Mucosa of descending colon (tissue), 3 donors: ENCODE results near the gene AOAH. TPM values are rescaled to one million over a fixed set of nuclear protein-coding genes. Genes with fewer than 3 reads are reported as not detected.

Source experiments
- ATAC-seq: fragments of 200-7000 bp; cut with Tn5 transposase; one replicate; pipeline ENCODE4 v1.9.1; 2020; ENCODE audit warnings: mild to moderate bottlenecking, moderate library complexity
- DNase-seq, 3 donors: peaks; one replicate each; pipeline ENCODE4 v3.0.0-alpha.2; 2020
- H3K36me3 ChIP-seq: fragments of 200-600 bp; one replicate; pipeline ENCODE4 v1.8.0; 2021; ENCODE audit warnings: low read depth, mild to moderate bottlenecking
- H3K4me1 ChIP-seq: fragments of 200-600 bp; one replicate; pipeline ENCODE4 v1.8.0; 2021; ENCODE audit warnings: low read depth, mild to moderate bottlenecking
- H3K4me3 ChIP-seq: fragments of 200-600 bp; one replicate; pipeline ENCODE4 v1.8.0; 2021; ENCODE audit warnings: mild to moderate bottlenecking
- H3K9me3 ChIP-seq: fragments of 200-600 bp; one replicate; pipeline ENCODE4 v1.8.0; 2021; ENCODE audit warnings: mild to moderate bottlenecking
- CTCF ChIP-seq: fragments of 200-600 bp; IDR thresholded peaks from one replicate; pipeline ENCODE4 v1.8.0; 2022; ENCODE audit warnings: antibody characterized with exemption, mild to moderate bottlenecking
- intact Hi-C, 2 donors: fragments of 100-400 bp; cut with DNase I in 1 of 2; cut with micrococcal nuclease in 1 of 2; formaldehyde crosslinking; loops; one replicate each; pipeline versions ENCODE4 v1.11.0 to v1.11.1; 2022; cut with DNase I, micrococcal nuclease
- total RNA-seq, 3 donors: library from RNA; stranded (reverse); fragmentation: NEBNext Ultra II Directional in 2 of 3; extraction: Animal tissue kit (Norgen Biotek cat#: 25700) in 2 of 3; gene quantifications; one replicate each; pipeline versions ENCODE4 v1.2.1 to v1.2.4, GENCODE V29; 2021 to 2023
- donor health status: DM: no; HTN: no; CAD: no; lungs with moderate emphysema.
- donor health status: DM: no; HTN: no; CAD: no.
- donor health status: DM: no; HTN: yes; CAD: no.

The AOAH gene
- total RNA-seq, 3 donors from 2014 or later, result 15.7 to 36.1 (median 28.8) TPM

DNA sequence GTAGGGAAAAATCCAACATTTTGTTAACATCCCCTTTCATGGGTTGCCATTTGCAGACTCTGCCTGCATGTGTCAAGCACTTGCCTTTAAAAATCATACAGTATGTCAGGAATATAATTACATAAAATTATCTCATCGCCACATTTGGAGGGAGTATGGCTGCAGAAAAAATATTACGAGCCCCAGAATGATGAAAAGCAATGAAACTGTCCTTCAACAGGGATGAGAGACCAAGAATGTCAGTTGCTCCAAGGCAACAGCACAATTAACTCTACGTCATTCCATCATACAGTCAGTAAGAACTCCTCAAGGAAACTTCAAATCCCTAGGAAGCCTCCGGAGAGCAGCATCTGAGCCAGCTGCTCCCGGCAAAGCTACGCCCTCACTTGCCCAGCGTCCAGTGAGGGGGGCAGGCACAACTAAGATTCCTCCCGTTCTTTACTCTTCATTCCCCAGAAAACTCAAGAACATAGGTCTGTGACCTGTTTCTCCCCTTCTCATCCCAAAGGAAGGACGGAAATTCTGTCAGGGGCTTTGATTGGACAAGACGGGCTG, 201.8 kb downstream of the AOAH start:
- H3K4me1 ChIP-seq, result no peaks in the 10 kb centered on the region
- H3K36me3 ChIP-seq, result no peaks in the 10 kb centered on the region
- intact Hi-C loops, result no loop called here
- no peak overlapping the region for H3K4me3 ChIP-seq
- no peak for ATAC-seq
- no peaks in the 10 kb centered on the region for H3K9me3 ChIP-seq
- no peak for DNase-seq
- no peak for TF ChIP-seq CTCF

DNA sequence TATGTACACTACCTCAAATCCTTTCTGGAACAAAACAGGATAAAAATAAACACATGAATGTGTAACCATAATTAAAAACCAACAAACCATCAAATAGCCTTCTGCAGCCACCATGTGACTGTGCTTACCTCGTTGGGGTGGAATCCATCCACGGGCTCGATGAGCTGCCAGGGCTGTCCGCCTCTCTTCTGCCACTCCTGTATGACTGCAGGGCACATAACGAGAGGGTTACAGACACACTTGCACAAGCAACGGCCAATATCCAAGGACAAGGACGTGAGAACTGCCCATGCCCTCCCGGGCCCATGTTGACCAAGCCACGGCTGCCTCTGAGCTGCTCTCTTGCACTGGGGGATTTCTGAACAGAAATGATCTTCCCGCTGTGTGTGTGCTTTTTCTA, 202.4 kb downstream of the AOAH start:
- no peaks in the 10 kb centered on the region for H3K36me3 ChIP-seq
- no peak for DNase-seq
- H3K4me1 ChIP-seq, result no peaks in the 10 kb centered on the region
- intact Hi-C loops, result no loop called here
- no peak for ATAC-seq
- no peak overlapping the region for H3K4me3 ChIP-seq
- no peaks in the 10 kb centered on the region for H3K9me3 ChIP-seq
- TF ChIP-seq CTCF, result no peak

DNA sequence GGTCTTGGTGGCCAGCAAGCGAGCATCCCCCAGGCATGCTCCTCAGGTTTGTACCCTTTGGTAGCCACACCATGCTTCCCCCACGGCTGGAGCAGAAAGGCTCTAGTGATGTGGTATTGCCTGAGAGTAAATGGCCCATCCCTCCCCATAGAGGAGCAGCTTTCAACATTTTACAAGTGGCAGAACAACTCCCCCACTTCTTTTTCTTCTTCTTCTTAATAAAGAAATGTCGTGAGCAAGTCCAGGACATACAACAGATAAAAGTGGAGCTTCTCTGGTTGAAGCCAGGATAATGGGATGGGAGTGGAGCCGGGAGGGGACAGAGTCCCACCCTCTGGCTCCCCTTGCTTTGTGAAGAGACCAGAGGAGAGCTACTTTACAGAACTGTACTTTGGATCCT, 203.2 kb downstream of the AOAH start:
- H3K36me3 ChIP-seq, result no peaks in the 10 kb centered on the region
- H3K9me3 ChIP-seq, result no peaks in the 10 kb centered on the region
- no peak for TF ChIP-seq CTCF

GRCh38 chr7:36515847-36516246, 208.4 kb downstream of the AOAH start:
- Histone ChIP-seq H3K4me1 (no peaks in the 10 kb centered on the region), H3K9me3 (no peaks in the 10 kb centered on the region), H3K4me3 (no peak overlapping the region), H3K36me3 (no peaks in the 10 kb centered on the region)
- intact Hi-C loops, result no loop called here
- DNase-seq (no peak), ATAC-seq (no peak)
- no peak for TF ChIP-seq CTCF

More for the DNA sequence above, 203.2 kb downstream of the AOAH start:
- no peak for ATAC-seq
- Histone ChIP-seq H3K4me1 (no peaks in the 10 kb centered on the region), H3K4me3 (no peak overlapping the region)
- intact Hi-C loops, result no loop called here
- no peak for DNase-seq

- no peaks in the 10 kb centered on the region for H3K36me3 ChIP-seq
- no peaks in the 10 kb centered on the region for H3K4me1 ChIP-seq
- intact Hi-C loops, result no loop called here
- no peak overlapping the region for H3K4me3 ChIP-seq
- ATAC-seq, result no peak
- no peaks in the 10 kb centered on the region for H3K9me3 ChIP-seq
- no peak for TF ChIP-seq CTCF
- DNase-seq, result no peak
Observed at GRCh38 chr7:36514289-36515243, 209.7 kb downstream of the AOAH start.
